Mesenchymal stem cell (in vitro differentiated cells and primary cell): Measurements from ENCODE around the gene PCNX3. TPM values are rescaled to one million over a fixed set of nuclear protein-coding genes. Genes with fewer than 3 reads are reported as not detected.

Source experiments
- DNase-seq: peaks from one replicate; pipeline ENCODE4 v3.0.0-alpha.2; 2013
- H2AFZ ChIP-seq: one replicate; pipeline ENCODE4 v1.6.1; 2013; ENCODE audit warnings: low read depth, mild to moderate bottlenecking, control low read depth, inconsistent platforms, low read length, moderate library complexity
- H2AK5ac ChIP-seq: 2 replicates; pipeline ENCODE4 v1.6.1; 2013; ENCODE audit warnings: low read length, moderate library complexity, mild to moderate bottlenecking, inconsistent platforms; ENCODE audit not compliant: severe bottlenecking
- H2BK120ac ChIP-seq: one replicate; pipeline ENCODE4 v1.6.1; 2013; ENCODE audit warnings: low read depth, mild to moderate bottlenecking, inconsistent platforms, low read length, moderate library complexity
- H2BK12ac ChIP-seq, 2 experiments: one replicate each; pipeline ENCODE4 v1.6.1; 2013; ENCODE audit warnings: inconsistent platforms in 2 of 2, low read length in 2 of 2, mild to moderate bottlenecking in 2 of 2, moderate library complexity in 2 of 2, control low read depth in 1 of 2
- H2BK15ac ChIP-seq: one replicate; pipeline ENCODE4 v1.6.1; 2013; ENCODE audit warnings: mild to moderate bottlenecking, low read depth, inconsistent platforms; ENCODE audit not compliant: poor library complexity, severe bottlenecking
- H2BK5ac ChIP-seq: 2 replicates; pipeline ENCODE4 v1.6.1; 2013; ENCODE audit warnings: low read depth, mild to moderate bottlenecking, low read length, control low read depth, inconsistent platforms; ENCODE audit not compliant: poor library complexity, severe bottlenecking
- H3K14ac ChIP-seq, 2 experiments: one replicate each; pipeline ENCODE4 v1.6.1; 2013; ENCODE audit warnings: inconsistent platforms in 2 of 2, low read length in 2 of 2, control low read depth in 1 of 2, mild to moderate bottlenecking in 1 of 2, moderate library complexity in 1 of 2
- H3K18ac ChIP-seq, 2 experiments: one replicate each; pipeline ENCODE4 v1.6.1; 2013; ENCODE audit warnings: inconsistent platforms in 2 of 2, low read length in 2 of 2, control low read depth in 1 of 2, low read depth in 1 of 2, mild to moderate bottlenecking in 1 of 2
- H3K23ac ChIP-seq, 2 experiments: one replicate each; pipeline ENCODE4 v1.6.1; 2013; ENCODE audit warnings: inconsistent platforms in 2 of 2, low read length in 2 of 2, mild to moderate bottlenecking in 2 of 2, moderate library complexity in 2 of 2, control low read depth in 1 of 2
- H3K27ac ChIP-seq: 2 replicates; pipeline ENCODE4 v1.5.1; 2013; ENCODE audit warnings: mild to moderate bottlenecking, moderate library complexity, low read length, control low read depth, inconsistent platforms; ENCODE audit not compliant: poor library complexity, severe bottlenecking
- H3K27me3 ChIP-seq, 2 experiments: 2 replicates each; pipeline versions ENCODE4 v1.6.1 to v1.7.0; 2013; ENCODE audit warnings: low read length in 2 of 2, mild to moderate bottlenecking in 2 of 2, moderate library complexity in 2 of 2, control low read depth in 1 of 2, inconsistent platforms in 1 of 2; ENCODE audit not compliant: control insufficient read depth in 1 of 2, insufficient read depth in 1 of 2
- H3K36me3 ChIP-seq, 2 experiments: 2 replicates each; pipeline versions ENCODE4 v1.6.1 to v1.7.0; 2013; ENCODE audit warnings: low read length in 2 of 2, control low read depth in 1 of 2, inconsistent platforms in 1 of 2, low read depth in 1 of 2, mild to moderate bottlenecking in 1 of 2; ENCODE audit not compliant: insufficient read depth in 2 of 2, control insufficient read depth in 1 of 2
- H3K4ac ChIP-seq, 2 experiments: one replicate each; pipeline ENCODE4 v1.6.1; 2013; ENCODE audit warnings: inconsistent platforms in 2 of 2, low read length in 2 of 2, mild to moderate bottlenecking in 2 of 2, moderate library complexity in 2 of 2, control low read depth in 1 of 2, low read depth in 1 of 2
- H3K4me1 ChIP-seq: 2 replicates; pipeline ENCODE4 v1.6.1; 2013; ENCODE audit warnings: low read depth, low read length, control low read depth; ENCODE audit not compliant: control insufficient read depth, insufficient read depth
- H3K4me2 ChIP-seq: 2 replicates; pipeline ENCODE4 v1.6.1; 2013; ENCODE audit warnings: low read length, mild to moderate bottlenecking, inconsistent platforms; ENCODE audit not compliant: poor library complexity, severe bottlenecking
- H3K4me3 ChIP-seq, 2 experiments: 2 replicates each; pipeline versions ENCODE4 v1.5.1 to v1.7.0; 2013; ENCODE audit warnings: low read length in 2 of 2, mild to moderate bottlenecking in 2 of 2, control low read depth in 1 of 2, low read depth in 1 of 2; ENCODE audit not compliant: insufficient read depth in 1 of 2
- H3K79me1 ChIP-seq: replicated peaks from 2 replicates; pipeline ENCODE4 v1.6.1; 2013; ENCODE audit warnings: mild to moderate bottlenecking, control low read depth, low read length, inconsistent platforms; ENCODE audit not compliant: poor library complexity, severe bottlenecking
- H3K9ac ChIP-seq: 2 replicates; pipeline ENCODE4 v1.7.0; 2013; ENCODE audit warnings: mild to moderate bottlenecking, low read length, moderate library complexity
- H3K9me3 ChIP-seq: 2 replicates; pipeline ENCODE4 v1.7.0; 2013; ENCODE audit warnings: mild to moderate bottlenecking, low read length; ENCODE audit not compliant: control insufficient read depth
- H4K8ac ChIP-seq: one replicate; pipeline ENCODE4 v1.6.1; 2013; ENCODE audit warnings: inconsistent platforms, mild to moderate bottlenecking, low read length, moderate library complexity
- H4K91ac ChIP-seq: one replicate; pipeline ENCODE4 v1.6.1; 2013; ENCODE audit warnings: mild to moderate bottlenecking, low read length, inconsistent platforms
- WGBS: methylation state at CpG from one replicate; pipeline ENCODE4 v1.1.7; 2013; ENCODE audit warnings: mixed read lengths; 5-methylcytosine and 5-hydroxymethylcytosine counted together
- polyA plus RNA-seq, 2 experiments: library from polyadenylated mRNA; stranded (reverse); fragments of 200-250 nt; gene quantifications; one replicate each; pipeline ENCODE4 v1.2.3, GENCODE V29; 2013

PCNX3 gene
- 21.5 TPM for polyA plus RNA-seq (2013, experiment 1 of 2)
- 19.8 TPM for polyA plus RNA-seq (2013, experiment 2 of 2)

DNA sequence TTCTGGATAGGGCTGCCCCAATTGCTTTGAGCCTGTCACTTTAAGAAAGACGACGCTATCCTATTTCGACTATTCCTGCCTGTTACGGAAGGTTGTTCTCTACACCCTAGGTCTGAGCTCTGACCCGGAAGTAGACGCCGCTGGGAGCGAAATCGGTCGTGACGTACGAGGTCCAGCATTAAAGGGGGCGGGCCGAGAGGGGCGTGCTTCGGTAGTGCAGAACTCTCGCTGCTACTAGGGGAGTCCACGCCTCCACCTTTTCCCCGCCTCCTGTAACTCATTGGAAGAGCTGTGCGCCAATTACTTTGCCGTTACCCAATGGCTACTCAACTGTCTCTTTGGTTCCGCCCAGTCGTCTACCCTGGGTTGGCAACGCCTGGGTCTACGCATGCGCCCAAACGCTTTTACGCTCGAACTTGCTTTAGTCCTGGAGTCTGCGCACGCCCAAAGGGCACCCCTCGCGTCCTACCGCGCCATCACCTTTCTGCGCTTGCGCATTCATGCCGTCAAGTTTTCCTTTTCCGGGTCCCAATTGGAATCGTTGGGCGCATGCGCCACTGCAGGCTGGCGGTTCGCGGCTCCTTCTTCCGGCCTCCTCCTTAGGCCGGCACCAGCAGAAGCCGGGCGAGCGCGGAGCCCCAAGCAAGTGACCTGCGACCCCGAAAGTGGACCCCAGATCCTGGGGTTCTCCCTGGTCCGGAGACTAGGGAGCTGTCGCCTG lies at the start of gene PCNX3:
PCNX3 (plus strand) TSS at position 548 of the 721 bp plus-strand sequence. CDS start 536 bp downstream, outside the sequence.
- Histone ChIP-seq H3K4ac (peak within 1 kb of the TSS; percentile 69 to 87), H3K79me1 (peaks cover 19% of the 10 kb centered on the region), H2BK120ac (peak within 1 kb of the TSS; percentile 67), H2BK5ac (peak within 1 kb of the TSS; percentile 75), H2AK5ac (peak within 1 kb of the TSS; percentile 40), H2BK15ac (no peak within 1 kb of the TSS), H2BK12ac (no peak within 1 kb of the TSS), H2AFZ (no peak within 1 kb of the TSS), H3K4me2 (peak within 1 kb of the TSS; percentile 83), H3K14ac (peak within 1 kb of the TSS in 1 of 2 experiments; percentile 71), H3K4me1 (peaks cover 58% of the 10 kb centered on the region), H3K9me3 (no peaks in the 10 kb centered on the region), H3K27ac (peak within 1 kb of the TSS; percentile 90), H4K8ac (peak within 1 kb of the TSS; percentile 61), H4K91ac (peak within 1 kb of the TSS; percentile 77), H3K23ac (no peak within 1 kb of the TSS), H3K4me3 (peak within 1 kb of the TSS; percentile 85 to 96), H3K18ac (peak within 1 kb of the TSS; percentile 83 to 87), H3K27me3 (no peaks in the 10 kb centered on the region), H3K36me3 (peaks cover 46 to 58% of the 10 kb centered on the region in 2 experiments), H3K9ac (peak within 1 kb of the TSS; percentile 97)
- WGBS: under 1% methylated on average over 54 of the region's 55 CpGs
- peak; percentile 100 for DNase-seq

DNA sequence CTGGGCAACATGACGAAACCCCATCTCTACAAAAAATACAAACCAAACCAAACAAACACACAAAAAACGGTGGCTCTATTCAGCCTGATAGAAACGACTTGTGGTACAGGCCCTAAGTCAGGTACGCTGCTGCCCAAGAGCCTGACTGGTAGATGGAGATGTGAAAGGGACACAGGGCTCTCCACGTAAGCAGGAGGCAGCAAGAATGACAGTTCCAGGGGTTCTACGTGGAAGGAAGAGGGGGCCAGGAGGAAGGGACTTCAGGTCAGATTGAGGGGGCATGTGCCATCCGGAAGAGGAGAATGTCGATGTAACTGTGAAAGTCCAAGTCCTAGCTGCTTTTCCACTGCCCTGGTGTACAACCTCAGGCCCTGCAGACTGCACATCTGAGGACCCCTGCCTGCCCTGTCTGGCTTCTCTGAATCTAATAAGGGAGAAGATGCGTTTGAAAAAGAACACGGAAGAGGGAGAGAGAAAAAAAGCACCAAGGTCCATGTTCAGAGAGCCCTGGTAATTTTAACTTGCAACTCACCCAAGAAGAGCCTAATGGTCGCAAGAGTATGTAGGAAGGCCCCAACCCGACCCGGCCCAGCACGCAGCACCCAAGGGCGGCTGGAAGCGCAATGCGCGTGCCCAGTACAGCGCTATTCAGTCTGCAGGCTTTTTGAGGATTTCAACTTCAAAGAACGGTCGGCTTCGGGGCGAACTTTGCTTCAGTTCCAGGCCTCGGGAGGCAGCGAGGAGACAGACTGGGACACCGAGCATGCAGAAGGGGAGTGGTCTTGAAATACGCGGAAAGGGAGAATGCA lies 46.2 kb upstream of the PCNX3 start:
- peak overlapping the region; percentile 92 for H2AK5ac ChIP-seq
- no peaks in the 10 kb centered on the region for H3K9me3 ChIP-seq
- peak overlapping the region in 1 of 2 experiments; percentile 57 for H3K14ac ChIP-seq
- H3K9ac ChIP-seq: peak overlapping the region; percentile 96
- peak overlapping the region; percentile 66 for H2AFZ ChIP-seq
- peak overlapping the region; percentile 70 for H4K91ac ChIP-seq
- peak overlapping the region; percentile 35 to 83 for H3K4ac ChIP-seq
- H2BK120ac ChIP-seq: peak overlapping the region; percentile 57
- H3K27me3 ChIP-seq: no peaks in the 10 kb centered on the region
- H3K27ac ChIP-seq: peak overlapping the region; percentile 93
- H2BK12ac ChIP-seq: peak overlapping the region in 1 of 2 experiments; percentile 95
- no peak for DNase-seq
- peak overlapping the region; percentile 97 for H4K8ac ChIP-seq
- peaks cover 19% of the 10 kb centered on the region for H3K79me1 ChIP-seq
- H2BK5ac ChIP-seq: no peak overlapping the region
- WGBS: 20% methylated on average over 27 of the region's 28 CpGs
- peak overlapping the region; percentile 94 for H3K4me2 ChIP-seq
- peak overlapping the region; percentile 76 to 99 for H3K4me3 ChIP-seq
- peaks cover 11 to 12% of the 10 kb centered on the region in 2 experiments for H3K36me3 ChIP-seq
- H2BK15ac ChIP-seq: no peak overlapping the region
- peaks cover 32% of the 10 kb centered on the region for H3K4me1 ChIP-seq
- no peak overlapping the region for H3K23ac ChIP-seq
- H3K18ac ChIP-seq: peak overlapping the region; percentile 94 to 95

DNA sequence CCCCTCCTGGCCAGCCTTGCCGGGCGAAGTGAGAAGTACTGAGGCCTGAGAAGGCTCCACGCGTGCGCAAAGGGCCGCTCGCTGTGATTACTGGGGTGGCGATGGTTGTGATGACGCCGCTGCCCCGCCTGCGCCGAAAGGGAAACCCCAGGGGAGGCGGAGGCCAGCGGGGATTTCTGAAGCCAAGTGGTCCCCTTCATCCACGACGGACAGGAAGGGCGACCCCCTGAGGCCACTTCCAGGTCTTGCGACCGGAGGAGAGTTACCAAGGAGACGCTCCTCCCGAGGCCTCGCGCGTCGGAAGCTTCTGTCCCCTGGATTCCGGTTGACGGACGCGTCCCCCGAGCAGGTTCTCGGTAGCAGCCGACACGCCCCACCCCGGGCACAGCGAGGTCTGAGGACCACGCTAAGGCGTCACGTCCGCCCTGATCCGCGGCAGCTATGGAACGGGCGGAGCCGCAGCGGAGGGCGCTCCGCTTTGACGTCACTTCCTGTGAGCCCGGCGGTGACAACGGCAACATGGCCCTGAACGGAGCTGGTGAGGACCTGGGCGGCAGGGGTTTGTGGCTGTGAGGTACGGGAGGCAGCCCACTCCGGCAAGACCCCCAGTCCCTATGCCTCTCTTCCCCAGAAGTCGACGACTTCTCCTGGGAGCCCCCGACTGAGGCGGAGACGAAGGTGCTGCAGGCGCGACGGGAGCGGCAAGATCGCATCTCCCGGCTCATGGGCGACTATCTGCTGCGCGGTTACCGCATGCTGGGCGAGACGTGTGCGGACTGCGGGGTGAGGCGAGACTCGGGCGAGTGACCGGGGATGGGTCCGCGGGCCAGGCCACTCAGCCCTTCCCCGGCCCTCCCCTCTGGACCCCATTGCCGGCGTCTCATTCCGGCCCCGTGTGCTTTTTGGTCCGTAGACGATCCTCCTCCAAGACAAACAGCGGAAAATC lies 45.3 kb upstream of the PCNX3 start, which contains the start of gene ZNRD2:
ZNRD2 (plus strand) TSS at position 505 of the 946 bp plus-strand sequence; CDS start at position 520, 15 bp downstream.
- WGBS: under 1% methylated on average over 70 of the region's 89 CpGs
- Histone ChIP-seq H2BK120ac (peak within 1 kb of the TSS; percentile 57), H2BK15ac (no peak within 1 kb of the TSS), H2BK5ac (no peak within 1 kb of the TSS), H3K4me2 (peak within 1 kb of the TSS; percentile 98), H4K91ac (peak within 1 kb of the TSS; percentile 70), H2AFZ (peak within 1 kb of the TSS; percentile 66), H2BK12ac (peak within 1 kb of the TSS in 1 of 2 experiments; percentile 95), H3K4me3 (peak within 1 kb of the TSS; percentile 76 to 99), H3K4ac (peak within 1 kb of the TSS; percentile 40 to 83), H3K18ac (peak within 1 kb of the TSS; percentile 94 to 95), H3K14ac (peak within 1 kb of the TSS in 1 of 2 experiments; percentile 57), H3K27me3 (no peaks in the 10 kb centered on the region), H3K27ac (peak within 1 kb of the TSS; percentile 93), H3K36me3 (peaks cover 11 to 12% of the 10 kb centered on the region in 2 experiments), H3K4me1 (peaks cover 38% of the 10 kb centered on the region), H3K23ac (no peak within 1 kb of the TSS), H2AK5ac (peak within 1 kb of the TSS; percentile 92), H3K79me1 (peaks cover 19% of the 10 kb centered on the region), H3K9me3 (no peaks in the 10 kb centered on the region), H3K9ac (peak within 1 kb of the TSS; percentile 96), H4K8ac (peak within 1 kb of the TSS; percentile 97)
- DNase-seq: peak; percentile 99
